GM19452 (cell line): ENCODE data around the gene ITPR2.
"Not testable (repeated sequence)": the region's sequence is repeated elsewhere in the genome, so short reads cannot be mapped to it uniquely, and the experiment has no call there.

Experiments used
- ATAC-seq: cut with Tn5 transposase; IDR thresholded peaks from one replicate; pipeline ENCODE4 v1.9.1; 2021; ENCODE audit not compliant: unreplicated experiment

ITPR2 gene

DNA sequence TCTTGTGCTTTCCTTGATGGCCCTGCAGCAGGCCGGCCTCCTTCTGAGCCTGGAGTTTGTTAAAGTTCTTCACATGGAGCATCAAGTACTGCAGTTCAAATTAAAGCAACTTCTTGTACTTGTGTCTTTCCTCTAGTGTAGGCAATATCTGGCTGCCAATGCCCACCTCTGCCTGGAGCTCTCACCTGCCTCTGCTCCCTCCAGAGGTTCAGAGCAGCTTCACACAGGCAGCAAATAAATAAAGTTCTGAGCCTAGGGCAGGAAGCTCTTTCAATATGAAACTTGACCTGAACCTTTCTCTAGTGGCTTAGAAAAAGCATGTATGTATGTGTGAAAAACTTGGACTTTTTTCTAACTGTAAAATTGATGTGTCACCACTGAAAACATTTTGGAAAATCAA is 65.9 kb downstream of the ITPR2 start:
- ATAC-seq = no peak

DNA sequence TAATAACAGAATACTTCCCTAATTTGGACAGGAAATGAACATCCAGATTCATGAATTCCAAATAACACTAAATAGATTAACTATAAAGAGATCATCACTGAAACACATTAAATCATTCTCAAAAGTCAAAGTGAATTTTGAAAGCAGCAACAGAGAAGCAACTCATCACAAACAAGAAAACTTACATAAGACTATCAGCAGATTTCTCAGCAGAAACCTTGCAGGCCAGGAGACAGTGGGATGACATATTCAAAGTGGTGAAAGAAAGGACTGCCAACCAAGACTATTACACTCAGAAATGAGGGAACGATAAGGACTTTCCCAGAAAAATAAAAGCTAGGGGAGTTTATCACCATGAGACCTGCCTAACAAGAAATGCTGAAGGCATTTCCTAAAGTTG is 70.8 kb downstream of the ITPR2 start:
- ATAC-seq = no peak

DNA sequence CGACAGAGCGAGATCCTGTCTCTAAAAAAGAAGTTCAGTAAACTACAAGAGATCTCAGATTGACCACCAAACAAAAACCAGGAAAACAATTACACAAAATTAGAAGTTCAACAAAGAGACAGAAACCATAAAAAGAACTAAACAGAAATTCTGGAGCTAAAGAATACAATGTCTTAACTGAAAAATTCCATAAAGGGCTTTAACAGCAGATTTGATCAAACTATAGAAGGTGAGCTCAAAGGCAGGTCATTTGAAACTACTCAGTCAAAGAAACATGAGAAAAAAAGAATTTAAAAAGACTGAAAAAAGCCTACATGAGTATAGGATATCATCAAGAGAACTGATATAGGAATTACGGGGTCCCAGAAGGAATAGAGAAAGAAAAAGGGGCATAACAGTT is 71.2 kb downstream of the ITPR2 start:
- no peak for ATAC-seq

DNA sequence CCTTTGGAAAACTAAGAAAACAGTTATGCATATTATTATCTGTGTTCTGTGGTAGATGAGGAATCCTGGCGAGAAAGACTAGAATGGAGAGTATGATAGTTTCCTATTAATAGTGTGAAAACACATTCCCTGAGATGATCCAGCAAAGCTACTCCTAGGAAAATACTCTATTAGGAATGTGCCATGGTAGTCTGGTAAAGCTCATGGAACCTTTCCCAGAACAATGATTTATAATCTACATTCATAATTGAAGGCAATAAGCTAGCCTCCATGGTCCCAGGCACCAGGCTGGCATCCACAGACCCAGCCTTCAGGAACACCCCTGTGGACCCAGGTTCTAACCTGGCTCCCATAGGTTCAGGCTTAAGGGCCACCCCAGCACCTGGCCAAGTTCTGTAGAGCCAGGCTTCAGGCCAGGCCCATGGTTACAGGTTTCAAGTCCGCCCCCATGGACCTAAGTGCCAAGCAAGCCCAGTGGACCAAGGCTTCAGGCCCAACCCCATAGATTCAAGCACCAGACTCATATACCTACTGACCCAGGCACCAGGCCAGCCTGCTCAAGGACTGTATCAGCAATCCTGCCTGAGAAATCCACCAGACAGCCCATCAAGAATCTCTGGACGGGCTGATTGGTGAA is 72.2 kb downstream of the ITPR2 start:
- ATAC-seq = no peak

DNA sequence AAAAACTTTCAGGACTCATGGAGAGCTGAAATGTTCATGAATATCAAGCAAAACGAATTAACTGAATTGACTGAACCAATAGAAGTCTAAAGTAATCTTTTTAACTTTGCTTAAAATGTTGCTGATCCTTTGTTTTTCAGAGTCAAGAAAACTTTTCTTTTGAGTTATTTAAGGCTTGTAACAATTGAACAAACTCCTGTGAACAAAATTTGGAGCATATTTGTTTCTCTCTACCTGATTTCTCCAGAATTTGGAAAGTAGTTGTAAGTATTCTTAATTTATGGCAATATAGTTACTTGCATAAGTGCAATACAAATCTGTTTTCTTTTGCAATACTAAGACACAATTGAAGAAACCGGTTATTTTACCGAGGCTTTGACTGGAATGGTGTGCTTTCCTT is 77.6 kb downstream of the ITPR2 start:
- not testable (repeated sequence) for ATAC-seq

DNA sequence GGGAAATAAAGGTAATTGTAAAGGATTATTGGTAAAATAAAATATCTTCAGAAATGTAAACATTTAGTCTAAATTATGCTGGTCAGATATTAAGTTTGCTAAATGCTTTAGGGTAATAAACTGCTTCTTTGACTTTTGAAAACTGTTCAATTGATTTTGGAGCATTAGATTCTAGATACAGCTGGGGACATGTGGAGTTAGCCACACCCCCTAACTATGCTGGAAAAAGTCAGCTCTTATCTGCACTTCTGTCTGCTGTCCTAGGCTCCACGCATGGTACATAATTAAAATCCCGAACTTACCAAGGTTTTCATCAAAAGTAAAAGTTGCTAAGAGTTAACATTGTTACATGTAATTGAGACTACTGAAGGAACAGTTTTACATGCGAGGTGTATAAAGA is 78.8 kb downstream of the ITPR2 start:
- ATAC-seq = no peak

DNA sequence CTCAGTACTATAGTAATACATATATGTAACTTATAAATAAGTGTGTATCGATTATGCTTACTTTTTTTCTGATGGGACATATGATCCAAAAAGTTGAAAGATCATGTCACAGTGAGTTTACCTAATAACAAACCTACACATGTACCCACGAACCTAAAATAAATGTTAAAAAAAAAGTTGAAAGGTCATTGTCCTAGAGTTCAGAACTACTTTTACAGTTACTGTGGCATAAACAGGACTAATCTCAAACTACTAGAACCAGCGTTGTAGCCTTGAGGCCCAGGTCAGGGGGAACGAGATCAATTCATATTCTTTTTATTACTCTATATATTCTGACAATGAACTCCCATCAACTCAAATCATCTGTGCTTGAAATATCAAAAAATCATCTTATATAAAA is 81.8 kb downstream of the ITPR2 start:
- ATAC-seq = no peak

DNA sequence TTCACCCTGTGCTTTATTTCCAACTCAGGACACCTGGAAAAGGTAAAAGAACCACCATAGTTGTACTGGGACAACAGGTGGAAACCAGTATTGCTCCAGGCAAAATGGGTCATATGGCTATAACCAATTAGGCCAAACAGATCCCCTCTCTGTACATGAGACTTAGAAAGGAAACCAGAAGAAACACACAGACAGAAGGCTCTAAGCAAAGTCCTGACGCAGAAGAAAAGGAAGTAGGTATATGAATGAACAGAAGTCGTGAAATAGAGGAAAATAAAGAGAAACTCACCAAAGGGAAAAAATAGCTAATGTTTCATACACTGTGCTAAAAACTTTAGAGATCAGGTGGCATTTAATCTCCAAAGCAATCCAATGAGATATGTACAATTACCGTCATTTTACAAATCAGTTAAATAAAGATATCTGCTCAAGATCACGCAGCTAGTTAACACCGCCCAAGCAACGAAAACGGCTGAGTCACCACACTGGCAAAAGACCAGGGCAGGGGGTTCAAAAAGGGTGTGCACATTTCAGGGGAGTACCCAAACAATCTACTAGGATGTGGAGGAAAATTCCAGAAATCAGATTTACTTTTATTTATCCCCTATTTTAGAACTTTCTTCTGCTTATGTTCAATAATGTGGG is 82.3 kb downstream of the ITPR2 start:
- ATAC-seq = peak; percentile 42

DNA sequence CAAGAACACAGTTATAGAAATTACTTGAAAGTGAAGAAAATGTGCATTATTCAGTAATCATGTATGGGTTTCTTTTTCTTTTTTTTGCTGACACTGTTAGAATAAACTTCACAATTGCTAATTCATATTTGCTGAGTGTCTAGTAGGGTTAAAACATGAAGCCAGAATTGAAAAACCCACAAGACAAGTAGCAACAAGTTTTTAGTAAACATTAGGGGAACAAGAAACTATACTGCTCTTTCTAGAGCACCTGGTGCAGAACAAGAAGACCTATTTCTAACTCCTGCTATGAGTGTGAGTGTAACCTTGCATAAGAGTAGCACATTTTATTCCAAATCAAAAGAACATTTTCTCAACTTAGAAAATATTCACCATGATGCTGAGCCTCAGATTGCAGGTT is 83.2 kb downstream of the ITPR2 start:
- peak; percentile 67 for ATAC-seq

DNA sequence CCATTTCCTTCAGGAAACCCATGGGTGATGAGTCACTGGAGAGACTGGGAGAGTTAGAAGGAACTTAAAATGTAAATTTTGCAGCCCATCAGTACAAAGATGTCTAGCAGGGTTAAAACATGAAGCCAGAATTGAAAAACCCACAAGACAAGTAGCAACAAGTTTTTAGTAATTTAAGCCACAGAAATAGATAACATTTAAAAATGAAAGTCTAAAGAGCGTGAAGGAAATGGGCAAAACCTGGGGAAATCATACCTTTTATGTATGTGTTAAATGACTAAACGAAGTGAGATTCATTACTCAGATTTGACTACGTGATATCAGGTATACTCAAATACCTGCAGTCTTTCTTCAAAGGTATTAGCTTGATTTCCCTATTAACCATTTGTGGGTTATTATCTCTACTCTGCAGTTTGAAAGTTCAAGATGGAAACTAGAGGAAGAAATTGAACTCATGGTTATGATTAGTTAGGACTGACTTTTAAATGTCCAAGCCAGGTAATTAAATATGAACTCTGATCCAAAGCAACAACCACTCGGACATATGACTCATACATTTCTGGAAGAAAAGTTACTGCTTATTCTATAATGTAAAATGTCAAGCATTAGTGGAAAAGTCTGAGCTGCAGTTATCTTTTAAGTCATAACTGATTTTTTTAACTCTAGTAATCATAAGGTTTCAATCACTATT is 84.1 kb downstream of the ITPR2 start:
- peak; percentile 45 for ATAC-seq

DNA sequence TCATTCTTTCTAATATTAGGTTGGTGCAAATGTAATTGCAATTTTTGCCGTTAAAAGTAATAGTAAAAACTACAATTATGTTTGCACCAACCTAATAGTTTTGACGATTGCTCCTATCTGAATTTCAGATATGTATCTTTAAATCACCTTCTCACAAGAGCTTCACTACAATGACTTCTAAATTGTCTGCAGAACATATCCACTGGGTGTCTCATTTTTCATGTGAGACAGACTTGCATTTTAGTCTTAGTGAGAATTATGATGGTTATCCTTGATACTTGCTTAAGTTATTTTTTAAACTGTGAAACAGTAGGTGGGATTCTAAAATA is 84.6 kb downstream of the ITPR2 start:
- peak; percentile 11 for ATAC-seq

DNA sequence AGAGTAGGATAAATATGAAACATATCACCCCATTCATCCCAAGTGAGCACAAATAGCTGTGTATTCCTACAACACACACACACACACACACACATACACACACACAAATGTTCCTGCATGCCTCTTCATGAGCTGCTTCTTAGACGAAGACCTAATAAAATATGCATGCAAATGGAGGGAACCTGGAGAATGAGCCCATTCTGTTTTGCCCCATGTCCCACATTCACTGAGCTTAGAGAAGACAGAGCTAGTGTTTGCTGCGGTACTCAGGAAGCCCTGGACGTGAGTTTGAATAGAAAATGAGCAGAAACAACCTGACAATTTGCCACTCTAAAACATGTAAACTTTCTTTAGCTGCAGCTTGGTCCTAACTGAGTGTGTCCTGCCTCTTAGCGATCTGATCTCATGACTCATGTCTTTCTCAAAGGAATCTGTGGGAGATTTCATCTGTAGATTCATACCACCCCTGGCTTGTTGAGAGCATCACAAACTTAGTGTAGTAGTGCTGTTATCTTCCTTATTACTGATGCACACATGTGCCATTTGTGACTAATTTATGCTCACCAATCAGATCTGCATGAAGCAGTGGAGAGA is 86.8 kb downstream of the ITPR2 start:
- no peak for ATAC-seq

DNA sequence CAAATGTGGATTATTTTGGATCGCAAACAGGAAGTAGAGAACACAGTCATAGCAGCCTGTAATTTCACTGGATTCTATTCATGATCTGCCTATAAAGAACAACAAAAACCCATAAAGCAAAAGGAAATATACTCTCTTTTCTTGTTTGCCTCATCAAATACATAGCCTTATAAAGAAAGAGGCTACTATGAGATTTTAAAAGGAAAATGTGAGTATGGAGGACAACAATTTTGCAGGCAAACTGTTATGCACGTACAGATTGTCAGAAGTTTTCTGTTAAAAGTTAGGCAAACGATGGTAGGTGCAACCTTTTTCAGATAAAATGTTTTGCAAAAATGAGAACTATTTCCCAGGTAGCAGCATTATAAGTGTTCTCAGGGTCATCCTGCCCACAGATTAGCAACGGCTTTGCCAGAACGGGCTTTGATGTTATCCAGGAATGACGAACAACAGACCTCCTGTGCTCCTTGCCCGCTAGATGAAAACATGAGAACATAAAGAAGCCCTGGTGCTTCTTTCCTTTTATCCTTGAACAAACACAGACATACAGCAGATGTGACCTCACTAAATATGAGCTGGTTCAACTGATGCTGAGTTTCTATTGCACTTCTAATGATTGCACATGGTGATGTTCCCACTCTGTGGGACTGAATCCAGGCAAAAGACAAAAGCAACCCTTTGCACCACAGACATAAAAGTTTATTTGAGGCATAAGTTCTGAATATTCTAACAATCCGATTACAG is 88.1 kb downstream of the ITPR2 start:
- no peak for ATAC-seq

DNA sequence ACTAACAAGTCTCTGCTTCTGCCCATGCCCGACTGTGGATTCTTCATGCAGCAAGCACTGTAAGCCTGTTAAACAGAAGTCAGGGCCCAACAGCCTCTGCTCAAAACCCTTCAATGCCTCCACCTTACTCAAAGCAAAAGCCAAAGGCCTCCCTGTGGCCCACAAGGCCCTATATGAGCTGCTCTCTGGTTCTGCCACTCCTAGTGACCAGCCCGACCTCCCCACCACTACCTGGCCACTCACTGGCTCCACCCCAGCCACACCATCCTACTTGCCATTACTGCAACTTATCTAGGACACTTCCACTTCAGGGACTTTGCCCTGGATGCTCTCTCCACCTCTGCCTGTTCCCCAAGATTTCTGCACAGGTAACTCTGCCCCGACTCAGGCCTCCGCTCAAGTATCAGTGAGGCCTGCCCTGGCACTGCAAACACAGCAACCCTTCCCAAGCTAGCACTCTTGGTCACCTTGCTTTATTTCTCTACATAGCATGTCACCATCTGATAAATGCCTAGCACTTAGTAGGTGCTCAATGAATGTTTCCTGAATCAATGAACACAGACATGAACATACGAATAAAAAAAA is 88.9 kb downstream of the ITPR2 start:
- no peak for ATAC-seq

DNA sequence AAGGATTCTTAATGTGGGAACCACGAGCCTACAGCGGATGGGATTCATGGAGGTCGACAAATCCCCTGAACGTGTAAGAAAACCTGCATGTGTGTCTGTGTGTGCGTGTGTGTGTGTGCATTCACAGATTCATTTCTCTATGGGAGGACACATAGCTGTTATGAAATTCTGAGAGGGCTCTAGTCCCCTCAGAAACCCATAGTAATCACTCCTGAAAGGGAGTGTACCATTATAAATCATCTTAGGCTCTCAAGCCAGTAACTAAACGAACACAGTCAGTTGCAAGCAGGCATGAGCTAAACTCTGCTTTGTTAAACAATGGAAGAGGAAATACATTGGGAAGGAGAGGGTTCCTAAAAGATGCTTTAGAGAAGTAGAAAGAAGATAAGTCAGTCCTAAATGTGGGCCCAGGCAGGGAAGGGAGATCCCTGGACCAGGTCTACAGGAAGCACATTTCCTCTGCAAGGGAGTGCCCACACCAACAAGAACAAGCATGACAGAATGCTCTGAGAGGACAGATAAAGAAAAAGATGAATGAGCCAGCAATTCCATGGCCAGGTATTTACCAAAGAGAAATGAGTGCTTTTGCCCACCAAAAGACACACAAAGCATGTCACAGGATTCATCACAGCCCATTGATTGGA is 91.3 kb downstream of the ITPR2 start:
- ATAC-seq = no peak

DNA sequence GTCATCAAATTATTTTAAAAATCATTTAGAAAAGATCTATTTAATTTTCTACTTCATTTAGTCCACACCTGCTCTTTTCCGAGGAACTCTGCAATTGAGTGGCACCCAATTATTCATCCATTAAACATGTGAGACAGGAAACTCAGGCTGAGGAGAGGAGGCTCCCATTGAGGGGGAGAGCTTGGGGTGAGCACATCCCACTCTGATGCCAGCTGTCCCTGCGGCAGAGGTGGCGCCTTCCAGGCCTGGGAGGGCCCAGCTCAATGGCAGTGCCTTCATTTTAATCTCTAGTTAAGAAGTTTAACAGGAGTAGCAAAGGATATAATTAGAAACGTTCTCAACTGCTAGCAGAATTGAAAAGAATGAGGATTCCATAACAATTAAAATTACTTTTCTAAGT is 92.0 kb downstream of the ITPR2 start:
- ATAC-seq = no peak

DNA sequence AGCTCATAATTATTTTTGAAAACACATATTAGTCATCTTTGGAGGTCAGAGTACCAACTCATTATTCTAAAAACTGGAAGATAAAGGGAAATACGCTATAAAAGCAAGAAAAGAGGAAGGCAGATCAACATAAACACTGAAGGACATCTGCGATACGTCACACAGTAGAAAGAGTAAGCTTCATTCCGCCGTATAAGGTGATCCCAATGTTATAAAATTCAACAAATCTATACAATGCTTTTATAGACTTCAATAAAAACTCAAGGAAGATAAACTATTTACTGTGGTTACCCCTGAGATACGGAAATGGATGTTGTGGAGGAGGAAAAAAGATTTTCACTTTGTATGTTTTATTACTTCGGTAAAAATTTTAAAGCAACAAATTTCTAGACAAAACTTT is 92.6 kb downstream of the ITPR2 start:
- ATAC-seq = no peak

DNA sequence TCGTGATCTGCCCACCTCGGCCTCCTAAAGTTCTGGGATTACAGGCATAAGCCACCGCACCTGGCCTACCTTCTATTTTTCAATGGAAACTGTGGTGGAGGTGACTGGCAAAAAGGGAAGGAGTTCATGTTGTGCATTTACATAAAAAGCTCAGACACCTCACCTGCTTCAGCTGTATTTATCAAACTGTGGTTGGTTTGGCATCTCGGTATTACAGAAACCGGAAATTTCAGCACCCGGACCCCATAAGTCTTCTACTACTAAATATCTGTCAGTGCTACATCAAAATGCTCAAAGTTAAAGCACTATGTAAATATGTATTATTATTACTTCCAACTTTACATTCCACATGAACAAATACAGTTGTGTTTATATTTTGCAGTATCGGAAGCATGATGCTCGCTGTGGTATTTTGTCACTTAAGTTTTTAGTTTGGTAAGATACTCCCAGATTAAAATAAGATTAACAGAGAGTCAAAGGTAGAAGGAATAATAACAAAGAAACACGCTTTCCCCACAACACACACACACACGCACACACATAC is 95.4 kb downstream of the ITPR2 start:
- ATAC-seq = no peak

DNA sequence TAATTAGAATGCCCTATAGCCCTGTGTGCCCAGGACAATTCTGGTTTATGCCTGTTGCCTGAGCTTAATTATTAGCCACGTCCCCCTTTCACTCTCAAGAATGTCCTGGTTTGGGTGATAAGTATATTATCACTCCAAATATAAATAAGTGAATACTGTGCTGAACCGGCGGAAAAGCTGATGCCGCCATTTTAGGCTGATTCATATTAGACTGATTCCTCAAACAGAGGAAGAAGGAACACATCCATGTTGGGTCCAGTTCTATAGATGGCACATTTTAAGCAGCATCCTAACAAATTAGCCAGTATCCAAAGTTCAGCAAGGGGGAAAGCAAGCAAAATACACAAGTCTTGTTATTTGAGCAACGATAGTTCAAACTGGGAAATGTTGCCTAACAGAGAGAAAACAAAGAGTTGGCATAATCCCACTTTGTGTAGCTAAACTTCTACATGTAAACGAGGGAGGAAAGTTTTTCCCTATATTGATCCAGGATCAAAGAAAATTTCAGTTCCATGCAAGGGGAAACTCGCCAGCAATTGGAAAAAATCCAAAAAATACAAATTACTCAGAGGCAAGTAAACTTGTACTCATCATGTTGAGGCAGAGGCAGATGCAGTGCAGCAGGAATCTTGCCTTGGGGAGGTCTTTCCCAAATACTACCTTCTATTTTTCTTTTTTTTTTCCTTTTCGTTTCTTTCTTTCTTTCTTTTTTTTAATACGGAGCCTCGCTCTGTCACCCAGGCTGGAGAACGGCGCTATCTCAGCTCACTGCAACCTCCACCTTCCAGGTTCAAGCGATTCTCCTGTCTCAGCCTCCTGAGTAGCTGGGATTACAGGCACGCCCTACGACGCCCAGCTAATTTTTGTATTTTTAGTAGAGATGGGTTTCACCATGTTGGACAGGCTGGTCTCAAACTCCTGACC is 96.2 kb downstream of the ITPR2 start:
- no peak for ATAC-seq
